A673 (cell line): Measurements from ENCODE around the gene VCP.

Experiments used
- CTCF ChIP-seq: fragments of 300-800, 200-600 bp; sonication (generic); conservative IDR thresholded peaks from 2 replicates; pipeline ENCODE4 v1.5.1; 2017; ENCODE audit warnings: low read depth, mild to moderate bottlenecking, antibody characterized with exemption, low read length, moderate library complexity, mixed read lengths
- EZH2 ChIP-seq: fragments of 200-600 bp; sonication (generic); IDR thresholded peaks from 2 replicates; pipeline ENCODE4 v1.6.1; 2017; ENCODE audit warnings: borderline replicate concordance, low read depth, mild to moderate bottlenecking, mixed read lengths, antibody characterized with exemption, low read length; ENCODE audit not compliant: poor library complexity, severe bottlenecking

- no peak for TF ChIP-seq CTCF
- TF ChIP-seq EZH2 = no peak
Observed at GRCh38 chr9:35026671-35027070, 45.8 kb downstream of the VCP start.
